ENCODE measurements around the gene FOXC1.

DNA sequence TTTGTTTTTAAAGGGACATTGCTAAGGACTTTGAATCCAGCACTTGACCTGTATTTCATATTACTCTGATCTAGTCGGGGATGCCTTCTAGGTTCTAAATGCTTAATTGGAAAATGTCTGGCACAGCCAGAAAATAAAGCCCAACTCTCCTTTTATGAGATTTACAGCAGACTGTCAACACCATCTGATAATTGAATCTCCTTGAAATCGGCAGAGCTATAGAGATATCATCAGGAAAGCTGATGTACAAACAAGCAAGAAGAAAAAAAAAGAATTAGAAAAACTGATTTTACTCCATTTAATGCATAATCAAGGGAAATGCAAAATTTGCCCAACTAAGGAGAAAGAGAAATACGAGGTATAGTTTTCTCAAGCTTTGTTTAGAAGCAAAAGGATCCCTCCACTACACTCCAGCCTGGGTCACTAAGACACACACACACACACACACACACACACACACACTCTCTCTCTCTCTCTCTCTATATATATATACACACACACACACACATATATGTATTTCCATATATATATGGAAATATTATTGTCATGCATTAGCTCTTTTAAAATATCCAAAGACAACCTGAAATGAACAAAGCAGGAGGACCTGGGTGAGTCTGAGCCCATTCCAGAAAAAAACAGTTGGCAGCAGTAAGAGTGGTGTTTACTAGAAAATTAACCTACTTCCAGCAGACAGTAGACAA, 9.5 kb upstream of the FOXC1 start:
- TF ChIP-seq, protein P1, sequence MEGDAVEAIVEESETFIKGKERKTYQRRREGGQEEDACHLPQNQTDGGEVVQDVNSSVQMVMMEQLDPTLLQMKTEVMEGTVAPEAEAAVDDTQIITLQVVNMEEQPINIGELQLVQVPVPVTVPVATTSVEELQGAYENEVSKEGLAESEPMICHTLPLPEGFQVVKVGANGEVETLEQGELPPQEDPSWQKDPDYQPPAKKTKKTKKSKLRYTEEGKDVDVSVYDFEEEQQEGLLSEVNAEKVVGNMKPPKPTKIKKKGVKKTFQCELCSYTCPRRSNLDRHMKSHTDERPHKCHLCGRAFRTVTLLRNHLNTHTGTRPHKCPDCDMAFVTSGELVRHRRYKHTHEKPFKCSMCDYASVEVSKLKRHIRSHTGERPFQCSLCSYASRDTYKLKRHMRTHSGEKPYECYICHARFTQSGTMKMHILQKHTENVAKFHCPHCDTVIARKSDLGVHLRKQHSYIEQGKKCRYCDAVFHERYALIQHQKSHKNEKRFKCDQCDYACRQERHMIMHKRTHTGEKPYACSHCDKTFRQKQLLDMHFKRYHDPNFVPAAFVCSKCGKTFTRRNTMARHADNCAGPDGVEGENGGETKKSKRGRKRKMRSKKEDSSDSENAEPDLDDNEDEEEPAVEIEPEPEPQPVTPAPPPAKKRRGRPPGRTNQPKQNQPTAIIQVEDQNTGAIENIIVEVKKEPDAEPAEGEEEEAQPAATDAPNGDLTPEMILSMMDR (IDR thresholded peaks at IDR 0.05; ENCODE audit: borderline replicate concordance, extremely low read depth, low read length, poor library complexity, severe bottlenecking) = no peak
- no peak for TF ChIP-seq EZH2 (IDR thresholded peaks at IDR 0.05; ENCODE audit: borderline replicate concordance, low read depth, low read length, severe bottlenecking)
